GM19035 (cell line): ENCODE measurements around the gene RRAGA.
"Not testable (repeated sequence)": the region's sequence is repeated elsewhere in the genome, so short reads cannot be mapped to it uniquely, and the experiment has no call there.

Source experiments
- ATAC-seq: cut with Tn5 transposase; IDR thresholded peaks from one replicate; pipeline ENCODE4 v1.9.1; 2021; ENCODE audit not compliant: unreplicated experiment

The RRAGA gene

DNA sequence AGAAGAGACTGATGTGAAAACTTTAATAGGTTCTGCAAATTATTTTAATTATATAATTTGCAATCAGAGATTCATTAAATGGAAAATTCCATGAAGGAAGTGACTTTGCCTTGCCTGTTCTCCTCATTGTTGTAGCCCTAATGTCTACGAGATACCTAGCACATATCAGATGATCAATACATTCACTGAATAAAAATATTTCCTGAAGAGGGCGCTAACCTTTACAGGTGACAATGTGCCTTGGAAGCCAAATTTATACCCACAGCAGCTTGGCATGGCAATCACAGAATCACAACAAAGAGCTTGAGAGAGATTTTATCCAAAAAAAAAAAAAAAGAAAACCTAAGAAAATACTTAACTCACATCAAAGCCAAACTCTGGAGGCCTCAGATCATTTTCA lies 36.1 kb downstream of the RRAGA start:
- ATAC-seq, result no peak

DNA sequence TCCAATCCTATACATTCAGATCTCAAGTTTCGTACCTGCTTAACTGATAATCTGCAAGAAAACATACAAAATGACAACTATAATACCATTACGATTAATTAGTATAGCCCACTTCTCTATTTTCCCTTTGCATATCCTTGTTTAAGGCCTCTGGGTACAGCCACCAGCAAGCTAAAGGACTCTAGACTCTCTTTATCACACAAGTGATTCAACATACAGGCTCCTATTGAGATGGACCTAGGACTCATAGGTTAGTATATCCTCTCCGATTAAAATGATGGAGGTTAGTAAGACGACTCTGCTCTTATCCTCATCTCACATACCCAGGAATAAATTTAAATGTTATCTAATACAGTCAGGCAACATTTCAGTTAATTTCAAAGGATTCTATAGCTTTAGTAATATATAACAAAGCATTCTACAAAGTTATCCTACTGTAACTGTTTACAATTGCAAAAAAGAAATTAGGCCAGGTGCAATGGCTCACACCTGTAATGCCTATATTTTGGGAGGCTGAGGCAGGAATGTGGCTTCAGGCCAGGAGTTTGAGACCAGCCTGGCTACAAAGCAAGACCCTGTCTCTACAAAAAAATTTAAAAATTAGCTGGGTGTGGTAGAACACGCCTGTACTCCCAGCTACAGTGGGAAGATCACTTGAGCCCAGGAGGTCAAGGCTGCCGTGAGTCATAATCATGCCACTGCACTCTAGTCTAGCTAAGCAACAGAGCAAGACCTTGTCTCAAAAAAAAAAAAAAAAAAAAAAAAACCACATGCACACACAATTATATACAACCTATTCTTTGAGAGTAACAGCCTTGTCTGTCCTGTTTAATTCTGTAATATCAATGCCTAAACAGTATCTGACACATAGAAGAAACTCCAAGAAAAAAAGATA lies 38.1 kb downstream of the RRAGA start:
- ATAC-seq, result no peak

DNA sequence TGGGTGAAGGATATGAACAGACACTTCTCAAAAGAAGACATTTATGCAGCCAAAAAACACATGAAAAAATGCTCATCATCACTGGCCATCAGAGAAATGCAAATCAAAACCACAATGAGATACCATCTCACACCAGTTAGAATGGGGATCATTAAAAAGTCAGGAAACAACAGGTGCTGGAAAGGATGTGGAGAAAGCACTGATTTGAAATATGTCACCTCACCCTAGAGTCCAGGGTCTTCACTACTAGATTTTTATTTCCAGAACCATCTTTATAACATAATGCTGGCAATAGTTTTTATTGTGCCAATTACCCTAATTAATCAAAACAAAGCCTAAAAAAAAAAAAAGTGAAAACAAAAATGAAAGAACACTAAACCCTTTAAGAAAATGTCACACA lies 48.2 kb downstream of the RRAGA start:
- ATAC-seq, result not testable (repeated sequence)
